Mucosa of gallbladder (tissue), 1 donor: ENCODE data around the gene CHD5. TPM values are rescaled to one million over a fixed set of nuclear protein-coding genes. Genes with fewer than 3 reads are reported as not detected.

Experiments used
- DNase-seq: peaks from one replicate; pipeline ENCODE4 v3.0.0-alpha.2; 2020; ENCODE audit warnings: low spot score
- total RNA-seq: library from RNA; stranded (reverse); gene quantifications from one replicate; pipeline ENCODE4 v1.2.1, GENCODE V29; 2021
- donor health status: DM: no; HTN: no; CAD: no.

Gene CHD5
- total RNA-seq, 1 donor from 2014 or later, result 0.23 TPM

DNA sequence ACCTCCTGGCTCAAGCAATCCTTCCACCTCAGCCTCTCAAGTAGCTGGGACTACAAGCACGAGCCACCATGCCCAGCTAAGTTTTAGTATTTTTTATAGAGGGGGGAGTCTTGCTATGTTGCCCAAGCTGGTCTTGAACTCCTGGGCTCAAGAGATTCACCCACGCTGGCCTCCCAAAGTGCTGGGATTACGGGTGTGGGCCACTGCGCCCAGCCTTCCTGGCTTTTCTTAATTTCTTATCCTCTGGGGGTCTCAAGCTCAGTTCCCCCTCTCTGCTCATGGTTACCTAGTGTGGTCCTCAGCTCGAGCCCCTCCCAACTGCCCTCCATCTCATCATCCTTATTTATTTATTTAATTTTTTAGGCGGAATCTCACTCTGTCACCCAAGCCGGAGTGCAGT lies 22.1 kb upstream of the CHD5 start:
- no peak for DNase-seq

DNA sequence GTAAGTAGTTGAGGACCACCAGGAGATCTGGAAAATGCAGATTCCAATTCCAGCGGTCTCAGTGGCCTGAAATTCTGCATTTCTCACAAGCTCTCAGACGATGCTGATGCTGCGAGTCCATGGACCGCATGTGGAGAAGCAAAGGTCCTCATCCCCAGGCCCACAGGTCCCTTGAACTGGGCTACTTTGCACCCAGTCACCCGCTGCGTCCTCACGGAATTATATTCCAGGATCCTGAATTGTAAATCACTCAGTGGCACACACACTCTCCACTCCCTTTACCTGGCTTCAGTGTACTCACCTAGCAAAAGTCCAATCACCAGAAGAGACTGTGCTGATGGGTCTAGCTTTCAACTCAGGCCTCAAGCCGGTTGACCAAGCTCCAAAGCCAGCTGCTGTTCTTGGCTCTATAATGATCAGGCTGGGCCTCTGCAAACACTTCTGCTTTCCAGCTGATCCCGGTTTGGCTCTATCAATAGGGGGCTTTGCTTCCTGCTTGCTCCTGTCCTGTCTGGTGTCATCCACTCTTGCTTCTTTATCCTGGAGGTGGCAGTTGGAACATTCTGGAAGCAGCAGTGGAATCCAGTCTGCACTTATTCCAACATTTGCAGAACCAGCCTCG lies 20.2 kb upstream of the CHD5 start:
- no peak for DNase-seq

DNA sequence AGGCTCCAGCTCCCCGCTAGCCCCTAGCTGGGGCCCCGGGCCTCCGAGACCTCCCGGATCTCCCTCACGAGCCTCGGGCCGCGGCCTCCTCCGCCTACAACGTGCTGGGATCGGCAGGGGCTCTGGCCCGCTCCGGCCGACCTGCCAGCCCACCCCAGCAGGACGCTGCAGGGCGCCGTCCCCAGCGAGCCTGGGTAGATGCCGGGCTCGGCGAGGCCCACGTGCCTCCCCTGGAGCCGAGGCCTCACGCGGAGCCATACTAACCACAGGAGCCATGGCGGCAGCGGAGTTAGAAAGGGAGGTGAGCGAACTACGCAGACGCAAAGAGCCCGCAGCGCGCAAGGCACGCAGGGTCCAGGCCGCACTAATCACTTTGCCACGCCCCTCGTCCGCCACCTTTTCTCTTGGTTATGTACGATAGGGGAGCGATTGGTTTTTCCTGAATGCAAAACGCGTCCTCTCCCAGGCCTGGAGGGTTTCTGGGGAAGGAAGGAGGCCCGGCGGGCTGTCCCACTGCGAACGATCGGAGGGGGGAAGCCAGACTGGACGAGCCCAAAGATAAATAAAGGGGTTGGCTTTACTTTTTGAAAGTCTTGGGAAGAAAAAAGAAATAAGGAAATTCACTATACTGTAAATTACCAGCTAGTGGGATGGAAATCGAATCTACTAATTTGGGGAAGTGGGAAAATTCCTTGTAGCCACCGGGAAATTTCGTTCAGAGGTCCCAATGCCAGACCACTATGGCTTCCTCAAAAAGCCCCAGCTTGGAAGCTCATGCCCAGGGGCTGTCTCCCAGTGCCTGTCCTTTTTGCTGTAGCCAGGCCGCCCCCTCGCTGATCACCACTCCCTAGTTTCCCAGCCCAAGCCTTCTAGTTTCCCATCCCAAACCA lies 19.4 kb upstream of the CHD5 start, which contains the start of gene RPL22:
RPL22 (minus strand) TSS at position 298 of the 890 bp plus-strand sequence; CDS start at position 276, 22 bp downstream.
- peak; percentile 99 for DNase-seq

DNA sequence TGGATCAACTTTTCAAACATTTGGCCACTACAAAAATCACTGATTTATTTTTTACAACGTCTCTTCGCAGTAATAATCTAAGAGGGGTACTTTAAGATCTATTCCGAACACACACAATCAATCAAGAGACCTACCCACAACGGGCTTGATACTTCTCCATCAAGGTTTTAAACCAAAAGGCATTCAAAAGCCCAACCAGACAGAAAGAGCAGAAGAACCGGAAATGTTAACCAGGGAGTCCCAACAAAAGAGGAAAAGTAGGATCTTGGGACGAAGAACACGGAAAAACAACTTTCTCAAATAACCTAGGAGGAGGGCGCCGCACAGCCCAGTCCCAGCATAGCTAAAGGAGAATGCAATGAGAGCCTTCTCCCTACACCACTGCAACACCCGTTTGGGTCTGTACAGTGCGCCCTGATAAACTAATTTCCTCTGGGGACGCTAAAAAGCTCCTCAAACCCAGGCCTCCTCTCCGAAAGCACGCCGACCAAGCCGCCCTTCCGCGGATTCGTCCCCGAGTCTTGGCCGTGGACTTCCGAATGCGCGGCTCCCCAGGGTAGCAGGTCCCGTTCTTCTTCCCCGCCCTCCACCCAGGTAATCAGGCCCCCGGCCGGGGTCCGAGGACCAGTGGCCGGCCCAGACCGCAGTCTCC lies 18.7 kb upstream of the CHD5 start:
- DNase-seq, result no peak

DNA sequence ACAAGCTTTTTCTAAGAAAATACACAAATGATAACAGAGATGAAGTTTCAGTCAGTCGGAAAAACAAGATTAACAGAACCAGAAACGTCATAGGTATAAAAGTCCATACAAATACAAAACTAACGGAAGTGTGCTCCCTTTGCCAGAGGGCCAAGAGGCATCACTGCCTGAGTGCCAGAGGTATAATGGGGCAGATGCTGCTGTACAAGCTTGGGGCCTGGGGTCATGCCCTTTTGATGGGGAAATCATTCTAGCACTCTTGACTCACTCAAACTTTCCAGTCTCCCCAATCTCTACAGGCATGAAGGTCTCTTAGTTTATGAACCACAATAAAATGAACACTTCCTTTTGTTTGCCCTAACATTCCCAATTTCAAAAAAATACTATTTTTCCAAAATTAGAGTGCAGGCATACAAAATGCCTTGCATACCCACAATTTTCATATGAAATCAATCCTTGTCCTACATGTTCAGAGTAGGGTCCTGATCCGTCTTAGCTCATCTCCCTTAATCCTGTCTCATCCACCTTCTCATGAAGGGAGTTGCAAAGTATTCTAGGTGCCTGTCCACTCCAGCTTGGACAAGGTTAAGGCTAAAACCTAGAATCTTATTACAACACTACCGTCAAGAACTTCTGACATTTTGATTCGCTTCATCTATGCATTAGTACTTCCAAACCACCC lies 17.8 kb upstream of the CHD5 start:
- DNase-seq, result no peak

DNA sequence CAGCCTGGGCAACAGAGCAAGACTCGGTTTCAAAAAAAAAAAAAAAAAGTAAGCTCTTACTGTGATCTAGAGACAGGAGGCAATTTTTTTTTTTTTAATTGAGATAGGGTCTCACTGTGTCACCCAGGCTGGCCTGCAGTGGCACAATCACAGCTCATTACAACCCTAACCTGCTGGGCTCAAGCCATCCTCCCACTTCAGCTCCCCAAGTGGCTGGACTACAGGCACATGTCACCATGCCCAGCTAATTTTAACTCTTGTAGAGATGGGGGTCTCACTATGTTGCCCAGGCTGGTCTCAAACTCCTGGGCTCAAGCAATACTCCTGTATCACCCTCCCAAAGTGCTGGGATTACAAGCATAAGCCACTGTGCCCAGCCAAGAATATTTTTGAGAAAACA lies 11.8 kb upstream of the CHD5 start:
- no peak for DNase-seq

DNA sequence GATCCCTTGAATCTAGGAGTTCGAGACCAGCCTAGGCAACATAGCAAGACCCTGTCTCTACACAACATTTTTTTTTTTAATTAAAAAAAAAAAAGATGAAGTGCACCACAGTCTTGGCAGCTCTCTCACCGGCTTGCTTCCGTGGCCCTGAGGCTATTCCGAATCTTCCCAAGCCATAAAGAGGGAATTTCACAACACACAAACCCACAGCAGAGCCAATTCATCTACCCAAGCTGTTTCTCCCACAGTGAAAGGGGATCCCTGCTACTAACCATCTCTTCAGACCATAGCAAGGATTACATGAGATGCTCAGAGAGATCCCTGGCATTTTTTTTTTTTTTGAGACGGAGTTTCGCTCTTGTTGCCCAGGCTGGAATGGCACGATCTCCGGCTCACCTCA lies 8.3 kb upstream of the CHD5 start:
- DNase-seq, result no peak

DNA sequence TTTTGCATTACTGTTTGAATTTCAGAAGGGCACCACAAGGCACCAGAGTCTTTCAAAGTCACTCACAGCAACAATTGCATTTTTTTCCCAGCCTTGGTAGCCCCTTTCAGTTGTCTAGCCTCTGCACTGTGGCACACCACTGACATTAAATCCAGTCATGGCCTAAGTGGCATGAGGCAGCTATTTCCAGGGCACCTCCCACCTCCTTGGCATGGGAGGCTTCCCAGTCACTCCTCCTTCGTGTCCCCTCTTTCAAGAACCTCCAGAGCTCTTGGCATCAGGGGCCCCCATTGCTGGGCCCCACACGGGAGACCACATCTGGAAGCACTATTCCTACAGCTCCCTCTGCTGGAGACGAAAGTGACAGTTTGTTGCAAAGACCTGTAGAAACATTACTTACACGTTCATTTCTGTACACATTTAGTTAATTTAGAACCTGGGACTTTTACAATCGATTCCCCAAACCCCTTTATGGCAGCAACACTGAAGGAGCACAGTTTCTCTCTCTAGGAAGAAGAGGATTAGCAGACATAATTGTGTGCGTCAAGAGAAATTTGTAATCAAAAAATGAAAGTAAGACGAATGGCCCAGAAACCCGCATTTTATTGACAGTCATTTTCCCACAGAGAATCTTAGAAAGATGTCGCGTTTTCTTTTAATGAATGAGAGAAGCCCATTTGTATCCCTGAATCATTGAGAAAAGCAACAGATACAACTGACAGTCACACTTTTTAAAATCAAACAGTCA lies 5.7 kb upstream of the CHD5 start:
- no peak for DNase-seq

DNA sequence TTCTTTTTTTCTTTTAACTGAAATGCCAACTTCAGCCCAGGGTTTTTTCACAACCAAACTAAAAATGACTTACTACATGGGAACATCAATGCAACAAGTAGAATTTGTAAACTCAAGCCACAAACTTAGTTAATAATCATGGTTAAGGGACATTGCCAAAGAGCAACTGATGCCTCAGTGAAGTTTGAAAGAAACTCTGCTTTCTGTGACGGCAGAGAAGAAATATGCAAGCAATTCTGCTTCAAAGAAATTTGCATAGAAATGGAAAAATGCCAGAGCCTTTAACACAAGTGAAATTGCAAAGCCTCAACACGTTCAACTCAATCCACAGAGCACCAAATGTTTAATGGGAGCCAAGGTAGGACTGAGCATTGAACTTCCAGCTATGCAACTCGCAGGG lies 5.0 kb upstream of the CHD5 start:
- DNase-seq, result no peak

DNA sequence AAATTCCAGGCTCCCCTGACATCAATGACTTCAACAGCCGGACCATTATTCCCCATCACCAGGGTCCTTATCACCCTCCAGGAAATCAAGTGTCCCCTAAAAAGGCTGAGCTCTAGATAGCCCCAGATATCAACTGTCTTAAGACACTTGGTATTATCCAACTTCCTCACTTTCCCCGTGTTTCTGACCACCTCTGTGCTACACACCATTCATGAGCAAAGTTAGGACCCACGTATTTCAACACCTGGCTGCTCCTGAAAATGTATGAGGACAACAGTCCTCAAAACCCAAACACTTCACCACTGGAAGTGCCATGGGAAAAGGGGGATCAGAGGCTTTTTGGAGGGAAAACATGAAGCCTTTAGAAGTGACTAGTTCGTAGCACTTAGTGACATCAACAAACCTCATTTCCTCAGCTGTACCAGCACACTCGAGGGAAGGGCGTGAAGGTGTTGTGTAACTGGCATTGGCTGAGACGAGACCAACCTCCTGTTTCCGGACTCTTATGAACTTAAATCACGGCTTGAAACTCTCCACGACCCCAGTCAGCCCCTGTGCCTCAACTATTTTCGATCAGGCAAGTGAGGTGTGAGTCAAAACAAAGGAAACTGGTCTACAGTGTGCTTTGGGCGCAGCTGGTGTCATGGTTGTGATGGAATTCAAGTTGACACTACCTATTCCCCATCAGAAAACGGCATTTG lies 4.1 kb upstream of the CHD5 start:
- DNase-seq, result no peak

DNA sequence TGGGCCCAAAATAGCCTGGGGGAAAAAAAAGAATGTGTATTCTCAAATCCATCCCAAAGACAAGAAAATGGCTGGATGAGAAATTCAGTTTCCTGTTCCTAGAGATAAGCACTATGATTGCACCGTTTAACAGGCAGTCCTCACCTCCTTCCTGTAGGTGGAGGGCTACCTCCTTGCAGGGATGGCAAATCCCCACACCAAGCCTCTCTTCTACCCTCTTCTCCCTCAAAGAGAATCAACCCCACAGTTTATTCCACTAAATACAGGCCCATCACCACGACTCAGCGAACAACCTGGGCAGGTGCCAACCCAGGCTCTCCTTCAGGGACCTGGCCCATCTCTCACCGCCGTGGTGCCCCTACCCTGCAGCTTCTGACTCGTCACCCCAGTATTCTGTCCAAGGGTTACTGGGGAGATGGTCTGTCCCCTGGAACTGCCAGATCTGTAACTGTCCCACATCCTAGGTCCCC lies 3.4 kb upstream of the CHD5 start:
- DNase-seq, result no peak

DNA sequence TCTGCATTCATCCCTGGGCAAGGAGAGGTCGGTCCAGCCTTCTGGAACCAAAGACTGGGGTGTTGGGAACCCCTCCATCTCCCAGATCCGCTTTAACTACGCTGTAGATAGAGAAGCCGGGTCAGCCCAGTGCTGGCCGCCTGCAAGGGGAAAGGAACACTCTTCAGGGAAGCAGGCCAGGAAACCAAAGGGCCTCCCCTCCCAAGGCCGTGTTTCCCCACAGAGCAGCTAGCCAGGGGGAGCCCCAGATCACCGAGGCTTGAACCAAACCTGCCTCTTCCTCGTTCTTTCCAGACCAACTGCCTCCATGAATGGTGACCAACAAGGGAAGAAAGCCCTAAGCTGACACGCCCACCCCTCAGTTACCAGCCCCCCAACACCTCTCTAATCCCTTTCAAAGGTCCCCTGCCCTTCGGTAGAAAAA lies 1.2 kb upstream of the CHD5 start:
- DNase-seq, result no peak

DNA sequence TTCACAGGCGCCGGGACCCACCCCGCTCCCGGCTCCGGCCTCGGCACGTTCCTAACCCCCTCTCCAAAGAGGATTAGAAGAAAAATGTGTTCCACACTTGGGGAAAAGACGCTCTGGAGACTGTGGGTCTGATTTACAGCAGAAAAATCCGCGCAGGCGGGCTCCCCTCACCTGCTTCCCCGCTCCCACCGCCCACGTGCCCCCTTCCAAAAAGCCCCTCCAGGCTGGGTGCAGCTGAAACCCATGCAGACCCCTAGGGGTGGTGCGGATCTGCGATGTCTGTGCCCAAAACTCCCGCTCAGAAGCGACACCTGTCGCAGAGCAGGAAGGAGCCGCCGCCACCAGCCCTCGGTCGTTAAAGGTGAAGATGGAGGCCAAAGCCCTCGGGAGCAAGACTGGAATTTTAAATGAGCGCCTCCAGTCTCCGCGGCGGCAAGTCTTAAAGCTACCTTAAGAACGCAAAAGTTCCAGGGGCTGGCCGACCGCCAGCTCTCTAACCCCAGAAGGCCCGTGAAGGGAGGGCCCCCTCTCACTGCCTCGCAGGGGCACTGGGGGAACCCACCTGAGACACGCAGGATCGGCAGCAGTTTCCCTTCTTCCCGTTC lies 688 bp upstream of the CHD5 start:
- DNase-seq, result no peak

DNA sequence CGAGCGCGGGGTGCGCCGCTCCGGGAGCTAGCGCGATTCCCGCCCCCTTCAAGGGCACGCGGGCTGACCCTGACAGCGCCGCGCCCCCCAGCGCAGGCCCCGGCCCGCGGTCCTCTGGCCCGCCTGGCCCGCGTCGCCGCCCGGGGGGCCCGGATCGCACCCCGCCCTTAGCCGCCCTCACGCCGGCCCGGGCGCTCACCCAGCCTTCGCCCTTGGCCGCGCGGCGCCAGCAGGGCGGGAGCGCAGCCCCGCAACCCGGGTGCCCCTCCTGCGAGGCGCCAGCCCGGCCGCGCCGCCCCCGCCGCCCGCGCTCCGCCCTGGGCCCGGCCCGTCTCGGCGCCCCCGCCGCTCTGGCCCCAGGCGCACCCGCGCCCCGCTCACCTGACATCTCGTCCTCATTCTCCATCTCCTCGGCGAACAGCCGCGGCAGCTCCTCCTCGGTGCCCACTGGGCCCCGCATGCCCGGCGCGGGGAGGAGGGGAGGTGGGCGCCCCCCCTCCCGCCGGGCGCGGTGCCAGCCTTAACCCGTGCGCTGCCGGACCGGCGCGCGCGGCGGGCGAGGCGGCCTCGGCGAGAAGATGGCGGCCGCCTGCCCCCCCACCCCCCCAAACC lies 451 bp downstream of the CHD5 start:
- DNase-seq, result no peak

DNA sequence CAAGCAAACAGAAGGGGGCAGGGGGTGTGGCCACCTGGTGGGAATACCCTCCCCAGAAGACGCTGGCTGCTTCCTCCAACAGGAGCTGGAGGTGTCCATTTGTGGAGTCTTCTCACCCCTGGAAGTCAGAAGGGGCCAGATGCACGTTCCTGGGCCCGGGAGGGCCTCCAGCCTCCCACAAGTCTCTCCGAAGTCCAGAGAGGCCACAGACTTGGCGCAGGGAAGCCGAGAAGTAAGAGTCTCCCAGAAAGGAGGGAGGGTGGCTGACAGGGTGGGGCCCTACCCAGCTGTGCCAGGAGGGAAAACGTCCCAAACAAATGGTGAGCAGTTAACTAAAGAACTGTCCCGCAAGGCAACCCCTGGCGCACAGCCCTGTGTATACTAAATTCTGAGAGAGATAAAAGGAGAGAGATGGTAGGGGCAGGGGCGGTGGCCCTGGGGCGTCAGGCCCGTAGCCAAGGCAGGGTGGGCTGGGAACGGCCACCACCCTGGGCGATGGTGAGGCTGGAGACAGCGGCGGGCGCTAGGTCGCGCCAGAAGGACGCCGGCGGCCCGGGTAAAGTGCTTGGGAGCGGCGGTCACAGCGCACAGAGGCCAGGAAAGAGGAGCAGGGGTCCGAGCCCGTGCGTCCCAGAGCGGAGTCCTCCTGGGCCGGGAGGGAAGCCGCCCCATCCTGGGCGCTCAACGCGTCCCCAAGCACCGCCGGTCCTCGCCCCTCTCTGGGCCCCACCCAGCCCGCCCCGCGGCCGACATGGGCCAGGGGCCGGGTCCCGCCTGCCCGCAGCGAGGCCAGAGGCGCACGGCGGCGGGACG lies 1.2 kb downstream of the CHD5 start:
- no peak for DNase-seq

DNA sequence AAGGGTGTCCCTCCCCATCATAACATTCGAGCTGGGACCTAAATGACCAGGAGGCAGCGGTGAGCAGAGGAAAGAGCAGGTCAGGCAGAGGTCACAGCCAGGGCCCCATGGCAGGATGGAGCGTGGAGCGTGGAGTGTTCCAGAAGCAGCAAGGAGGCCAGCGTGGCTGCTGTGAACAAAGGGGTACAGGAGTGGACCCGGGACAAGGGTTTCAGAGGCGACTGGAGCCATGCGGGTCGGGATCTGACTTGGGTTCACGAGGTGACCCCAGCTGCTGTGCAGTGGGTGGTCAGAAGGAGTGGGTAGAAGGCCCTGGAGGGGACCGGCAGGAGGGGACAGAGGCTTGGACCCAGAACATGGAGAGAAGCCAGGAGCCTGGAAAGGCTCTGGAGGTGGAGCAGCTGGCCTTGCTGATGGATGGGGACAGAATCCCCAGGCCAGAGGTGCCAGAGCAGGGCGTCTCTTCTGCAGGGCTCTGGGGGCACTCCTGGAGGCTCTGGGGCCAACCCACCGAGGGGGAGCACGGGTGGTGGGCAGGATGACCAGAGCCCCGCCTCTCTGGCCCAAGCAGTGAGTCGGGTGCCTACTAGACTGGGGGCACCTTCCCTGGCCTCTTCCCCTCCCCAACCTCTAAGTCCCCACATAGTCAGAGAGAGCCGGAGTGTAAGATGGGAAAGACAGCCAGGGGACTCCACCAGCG lies 2.3 kb downstream of the CHD5 start:
- no peak for DNase-seq

DNA sequence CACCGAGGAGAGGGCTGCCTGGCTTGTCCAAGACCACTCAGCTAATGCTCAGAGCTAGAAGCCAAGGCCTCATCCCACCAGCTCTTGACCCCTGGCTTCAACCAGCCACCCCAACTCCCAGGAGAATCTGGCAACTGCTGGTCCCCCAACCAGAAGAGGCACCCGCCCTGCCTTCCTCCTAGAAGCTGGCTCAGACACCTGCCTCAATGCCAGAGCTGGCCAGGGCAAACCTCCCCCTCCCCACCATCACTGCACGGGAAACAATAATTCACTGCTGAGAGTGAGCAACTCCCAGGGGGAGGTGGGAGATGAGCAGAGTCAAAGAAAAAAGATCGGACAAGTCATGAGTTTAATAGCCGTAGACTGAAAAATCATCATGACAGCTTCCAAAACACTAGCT lies 3.3 kb downstream of the CHD5 start:
- no peak for DNase-seq

DNA sequence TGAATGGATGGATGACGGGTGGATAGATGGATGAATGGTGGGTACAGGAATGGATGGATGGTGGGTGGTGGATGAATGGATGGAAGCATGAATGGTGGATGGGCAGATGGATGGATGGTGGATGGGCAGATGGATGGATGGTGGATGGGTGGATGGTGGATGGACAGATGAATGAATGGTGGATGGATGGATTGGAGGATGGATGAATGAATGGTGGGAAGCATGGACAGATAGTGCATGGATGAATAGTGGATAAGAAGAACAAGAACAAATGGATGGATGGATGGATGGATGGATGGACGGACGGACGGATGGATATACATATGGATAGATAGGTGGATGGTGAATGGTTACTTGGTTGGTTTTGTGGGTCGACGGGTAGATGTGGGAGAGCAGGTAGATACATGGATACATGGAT lies 4.7 kb downstream of the CHD5 start:
- no peak for DNase-seq
